HG03342 (cell line): ENCODE results near the gene GPR162.
A peak's percentile ranks its signal among the peaks of the same experiment; 100 is the strongest.
"Not testable (repeated sequence)": the region's sequence is repeated elsewhere in the genome, so short reads cannot be mapped to it uniquely, and the experiment has no call there.

Source experiments
- ATAC-seq: cut with Tn5 transposase; IDR thresholded peaks from one replicate; pipeline ENCODE4 v1.9.1; 2021; ENCODE audit warnings: mild to moderate bottlenecking, moderate library complexity; ENCODE audit not compliant: unreplicated experiment

The GPR162 gene

DNA sequence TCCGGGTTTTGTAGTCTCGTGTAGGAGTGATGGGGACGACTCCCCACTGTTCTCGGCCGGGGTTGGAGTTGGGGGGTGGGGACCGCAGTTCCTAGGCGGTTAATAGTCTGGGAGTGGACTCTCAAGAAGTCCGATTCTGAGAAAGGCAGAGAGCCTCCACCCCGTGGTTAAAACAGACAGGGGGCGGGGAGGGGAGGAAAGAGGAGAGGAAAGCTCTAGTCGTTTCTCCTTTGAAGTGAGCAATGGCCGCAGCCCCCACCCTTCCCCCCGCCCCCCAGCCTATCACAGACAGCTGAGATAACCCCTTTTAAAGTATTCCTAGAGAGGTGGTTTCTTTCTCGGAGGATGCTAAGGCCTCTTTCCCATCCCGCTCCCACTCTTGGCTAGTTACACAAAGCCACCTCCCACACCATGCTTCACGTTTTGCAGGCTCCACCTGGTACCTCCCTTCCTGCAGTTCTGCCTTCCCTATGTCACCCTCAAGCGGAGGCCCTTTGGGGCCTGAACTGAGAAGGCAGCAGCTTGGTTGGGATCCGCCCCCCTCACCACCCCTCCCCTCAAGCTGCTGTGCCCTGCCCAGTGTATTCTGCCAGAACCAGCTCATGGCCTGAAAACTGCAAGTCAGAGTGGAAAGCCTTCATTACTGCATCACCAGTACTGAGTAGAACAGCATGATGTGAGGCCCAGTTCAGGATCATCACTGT, 31.2 kb downstream of the GPR162 start:
- no peak for ATAC-seq

- no peak for ATAC-seq
These were observed 32.0 kb downstream of the GPR162 start for GRCh38 chr12:6853626-6854025.

DNA sequence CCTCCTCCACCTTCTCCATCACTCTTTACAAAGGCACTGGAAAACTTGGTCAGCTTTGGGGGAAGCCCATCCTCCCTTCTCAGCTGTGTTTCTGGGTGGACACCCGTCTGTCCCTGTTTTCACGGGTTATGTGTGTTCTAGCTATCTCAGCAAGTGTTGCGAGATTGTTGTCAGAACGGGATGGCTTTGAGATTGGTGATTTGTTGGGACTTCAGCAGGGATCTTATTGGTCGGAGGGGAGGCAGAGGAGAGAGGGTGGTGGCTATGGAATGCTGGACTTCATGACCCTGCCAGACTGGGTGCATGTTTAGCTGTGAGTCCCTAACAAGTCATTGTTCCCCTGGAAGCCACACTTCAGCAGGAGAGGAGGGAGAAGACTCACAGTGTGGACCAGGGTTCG, 32.4 kb downstream of the GPR162 start:
- no peak for ATAC-seq

DNA sequence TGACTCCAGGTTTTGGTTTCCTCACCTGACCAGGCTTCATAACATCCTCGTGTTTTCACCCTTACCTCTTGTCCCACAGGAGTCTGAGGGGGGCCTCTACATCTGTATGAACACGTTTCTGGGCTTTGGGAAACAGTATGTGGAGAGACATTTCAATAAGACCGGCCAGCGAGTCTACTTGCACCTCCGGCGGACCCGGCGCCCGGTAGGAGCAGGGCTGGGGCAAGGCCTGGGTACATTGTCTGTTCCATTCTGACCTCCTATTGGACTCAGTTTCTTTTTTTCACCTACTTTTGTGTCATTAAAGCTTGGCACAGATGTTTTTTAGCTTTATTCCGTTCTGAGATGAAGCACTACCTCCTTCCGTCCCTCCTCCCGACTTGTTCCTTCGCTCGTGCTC, 33.7 kb downstream of the GPR162 start:
- no peak for ATAC-seq

- ATAC-seq, result no peak
These were observed 37.2 kb downstream of the GPR162 start for GRCh38 chr12:6858799-6859198.

GRCh38 chr12:6860116-6860515, 38.5 kb downstream of the GPR162 start:
- no peak for ATAC-seq

- ATAC-seq, result no peak
These were observed 39.3 kb downstream of the GPR162 start for GRCh38 chr12:6860942-6861341.

DNA sequence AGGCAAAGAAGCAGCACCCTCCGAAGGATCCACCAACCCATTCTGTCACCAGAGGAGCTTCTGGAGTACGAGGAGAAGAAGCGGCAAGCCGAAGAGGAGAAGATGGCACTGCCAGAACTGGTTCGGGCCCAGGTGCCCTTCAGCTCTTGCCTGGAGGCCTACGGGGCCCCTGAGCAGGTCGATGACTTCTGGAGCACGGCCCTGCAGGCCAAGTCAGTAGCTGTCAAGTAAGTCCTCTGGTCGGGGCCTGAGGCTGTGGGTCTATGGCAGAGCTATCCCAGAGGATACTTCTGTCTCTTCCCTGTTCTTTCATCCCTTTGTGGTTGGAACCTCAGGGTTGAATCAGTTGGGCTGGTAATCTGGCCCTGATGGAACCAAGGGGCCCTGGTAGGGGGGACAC, 39.8 kb downstream of the GPR162 start:
- no peak for ATAC-seq

GRCh38 chr12:6863033-6863432, 41.4 kb downstream of the GPR162 start:
- no peak for ATAC-seq

- ATAC-seq, result no peak
These were observed 42.1 kb downstream of the GPR162 start for GRCh38 chr12:6863586-6864321.

- not testable (repeated sequence) for ATAC-seq
These were observed 43.7 kb downstream of the GPR162 start for GRCh38 chr12:6865307-6865706.

- ATAC-seq, result no peak
These were observed 44.7 kb downstream of the GPR162 start for GRCh38 chr12:6866163-6866919.

- ATAC-seq, result peak; percentile 5
These were observed 45.3 kb downstream of the GPR162 start for GRCh38 chr12:6866920-6867412.

DNA sequence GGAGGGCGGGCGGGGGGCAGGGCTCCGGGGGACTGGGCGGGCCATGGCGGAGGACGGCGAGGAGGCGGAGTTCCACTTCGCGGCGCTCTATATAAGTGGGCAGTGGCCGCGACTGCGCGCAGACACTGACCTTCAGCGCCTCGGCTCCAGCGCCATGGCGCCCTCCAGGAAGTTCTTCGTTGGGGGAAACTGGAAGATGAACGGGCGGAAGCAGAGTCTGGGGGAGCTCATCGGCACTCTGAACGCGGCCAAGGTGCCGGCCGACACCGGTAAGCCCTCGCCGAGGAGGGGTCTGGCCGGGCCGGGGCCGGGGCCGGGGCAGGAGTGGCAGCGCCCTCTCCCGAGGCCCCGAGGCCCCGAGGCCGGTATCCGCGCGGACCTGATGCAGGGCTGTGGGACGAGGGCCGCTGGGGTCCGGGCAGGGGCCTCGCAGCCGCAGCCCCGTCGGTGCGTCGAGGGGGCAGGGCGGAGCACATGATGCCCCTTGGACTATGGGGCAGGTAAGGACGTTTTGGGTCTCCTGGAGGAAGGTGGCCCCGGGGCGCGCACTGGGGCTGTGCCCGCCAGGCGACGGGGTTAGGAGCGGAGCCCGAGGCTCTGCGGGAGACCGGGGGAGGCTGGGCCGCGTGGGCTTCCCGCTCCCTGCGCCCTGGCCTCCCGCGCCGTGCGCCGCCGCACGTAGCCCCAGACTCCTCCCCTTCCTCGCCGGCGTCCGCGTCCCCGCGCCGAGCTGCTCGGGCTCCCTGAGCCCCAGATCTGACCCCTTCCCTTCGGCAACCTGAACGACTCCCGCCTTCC, 46.0 kb downstream of the GPR162 start, which contains the start of gene TPI1:
TSS of gene TPI1 (plus strand) at position 119 of the 798 bp plus-strand sequence. CDS start at position 155, 36 bp downstream.
- ATAC-seq, result peak; percentile 40

DNA sequence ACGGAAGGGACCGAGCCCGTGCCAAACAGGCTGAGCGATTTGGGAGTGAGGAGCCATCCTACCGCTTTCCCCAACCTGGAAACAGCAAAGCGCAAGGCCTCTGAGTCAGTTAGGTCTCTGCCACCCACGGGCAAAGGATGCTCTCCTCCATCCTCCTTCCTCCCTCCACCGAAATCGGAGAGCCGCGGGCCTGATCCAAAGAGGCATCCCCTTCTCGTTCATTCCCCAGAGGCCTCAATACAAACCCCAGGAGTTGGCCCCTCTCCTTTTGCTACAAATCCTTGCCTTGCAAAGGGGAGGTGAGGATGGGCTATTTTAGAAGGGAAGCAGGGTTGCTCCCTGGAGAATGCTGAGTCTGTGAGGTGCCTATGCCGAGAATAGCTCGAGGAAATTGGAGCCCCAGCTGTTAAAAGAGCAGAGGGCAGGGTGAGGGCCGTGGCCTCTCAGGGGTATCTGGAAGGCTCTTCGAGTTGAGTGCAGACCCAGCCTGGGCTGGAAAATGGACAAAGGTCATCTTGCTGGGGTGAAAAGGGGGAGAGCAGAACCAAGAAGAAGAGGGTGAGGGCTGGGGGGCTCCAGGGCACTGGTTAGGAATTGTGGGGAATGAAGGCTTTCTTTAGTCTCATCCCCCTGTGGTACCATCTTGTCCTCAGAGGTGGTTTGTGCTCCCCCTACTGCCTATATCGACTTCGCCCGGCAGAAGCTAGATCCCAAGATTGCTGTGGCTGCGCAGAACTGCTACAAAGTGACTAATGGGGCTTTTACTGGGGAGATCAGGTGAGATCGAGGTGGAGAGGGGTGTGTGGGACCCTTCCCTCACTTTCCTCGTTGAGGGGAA, 46.8 kb downstream of the GPR162 start:
- no peak for ATAC-seq

- no peak for ATAC-seq
These were observed 47.7 kb downstream of the GPR162 start for GRCh38 chr12:6869049-6870021.

DNA sequence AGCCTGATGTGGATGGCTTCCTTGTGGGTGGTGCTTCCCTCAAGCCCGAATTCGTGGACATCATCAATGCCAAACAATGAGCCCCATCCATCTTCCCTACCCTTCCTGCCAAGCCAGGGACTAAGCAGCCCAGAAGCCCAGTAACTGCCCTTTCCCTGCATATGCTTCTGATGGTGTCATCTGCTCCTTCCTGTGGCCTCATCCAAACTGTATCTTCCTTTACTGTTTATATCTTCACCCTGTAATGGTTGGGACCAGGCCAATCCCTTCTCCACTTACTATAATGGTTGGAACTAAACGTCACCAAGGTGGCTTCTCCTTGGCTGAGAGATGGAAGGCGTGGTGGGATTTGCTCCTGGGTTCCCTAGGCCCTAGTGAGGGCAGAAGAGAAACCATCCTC, 48.7 kb downstream of the GPR162 start:
- not testable (repeated sequence) for ATAC-seq
